Tibial nerve (tissue), 4 donors: ENCODE results near the gene NLN. TPM values are rescaled to one million over a fixed set of nuclear protein-coding genes. Genes with fewer than 3 reads are reported as not detected.

ENCODE experiments used
- DNase-seq, 2 donors: peaks; one replicate each; pipeline ENCODE4 v3.0.0-alpha.2; 2019; ENCODE audit warnings: low spot score in 2 of 2
- H3K27ac ChIP-seq, 4 donors: fragments of 200-600 bp; sonication (generic) in 3 of 4; one replicate each; pipeline ENCODE4 v1.5.1; 2017 to 2019; ENCODE audit warnings: mild to moderate bottlenecking in 1 of 4
- H3K27me3 ChIP-seq, 2 donors: fragments of 200-600 bp; sonication (generic) in 1 of 2; one replicate each; pipeline versions ENCODE4 v1.5.1 to v1.6.0; 2017 to 2019
- H3K36me3 ChIP-seq, 3 donors: fragments of 200-600 bp; sonication (generic); one replicate each; pipeline ENCODE4 v1.5.1; 2018 to 2019
- H3K4me1 ChIP-seq, 4 donors: fragments of 200-600 bp; sonication (generic) in 3 of 4; one replicate each; pipeline ENCODE4 v1.5.1; 2017 to 2019
- H3K4me3 ChIP-seq, 4 donors: fragments of 200-600 bp; sonication (generic) in 3 of 4; one replicate each; pipeline ENCODE4 v1.5.1; 2017 to 2019; ENCODE audit warnings: mild to moderate bottlenecking in 1 of 4, moderate library complexity in 1 of 4
- H3K9me3 ChIP-seq, 4 donors: fragments of 200-600 bp; sonication (generic) in 3 of 4; one replicate each; pipeline ENCODE4 v1.5.1; 2017 to 2019
- CTCF ChIP-seq, 5 experiments: fragments of 200-600 bp in 3 of 5; fragments of 450-650 bp in 2 of 5; sonication (generic) in 3 of 5; IDR thresholded peaks; one replicate each; pipeline ENCODE4 v1.5.1; 2016 to 2019; ENCODE audit warnings: antibody characterized with exemption in 5 of 5, mild to moderate bottlenecking in 3 of 5, moderate library complexity in 2 of 5
- EP300 ChIP-seq, 2 donors: sonication (generic); formaldehyde crosslinking; IDR thresholded peaks; one replicate each; pipeline ENCODE4 v1.6.1; 2017; ENCODE audit warnings: antibody characterized with exemption in 2 of 2, mild to moderate bottlenecking in 1 of 2
- POLR2A ChIP-seq, 2 donors: fragments of 450-650 bp; IDR thresholded peaks; one replicate each; pipeline ENCODE4 v1.6.1; 2017; ENCODE audit warnings: antibody characterized with exemption in 2 of 2, mild to moderate bottlenecking in 2 of 2, moderate library complexity in 2 of 2
- WGBS, 2 donors: methylation state at CpG; one replicate each; pipeline ENCODE4 v1.1.5; 2018; 5-methylcytosine and 5-hydroxymethylcytosine counted together
- total RNA-seq, 4 donors: library from RNA; depleted of rRNA; stranded (reverse); fragments of >200 nt; gene quantifications; one replicate each; pipeline ENCODE4 v1.1.0, GENCODE V29; 2016

NLN gene
- total RNA-seq, 4 donors from 2014 or later: 10.9 to 28.6 (median 19.2) TPM

GRCh38 chr5:65811885-65812284 is 89.9 kb downstream of the NLN start:
- H3K9me3 ChIP-seq: no peaks in the 10 kb centered on the region
- no peak overlapping the region for H3K27ac ChIP-seq
- H3K36me3 ChIP-seq: peaks cover 0 to 52% (median 0%) of the 10 kb centered on the region in 3 donors
- no peaks in the 10 kb centered on the region for H3K27me3 ChIP-seq
- DNase-seq: no peak
- 87 to 88% methylated on average over 3 of the region's 3 CpGs for WGBS, 2 donors
- no peak for TF ChIP-seq EP300 (IDR thresholded peaks at IDR 0.05)
- no peak for TF ChIP-seq CTCF (IDR thresholded peaks at IDR 0.05)
- no peak for TF ChIP-seq POLR2A (IDR thresholded peaks at IDR 0.05)
- H3K4me3 ChIP-seq: no peak overlapping the region
- H3K4me1 ChIP-seq: peaks cover 0 to 23% (median 2%) of the 10 kb centered on the region in 4 donors

- H3K27ac ChIP-seq: no peak overlapping the region
- no peaks in the 10 kb centered on the region for H3K9me3 ChIP-seq
- H3K4me1 ChIP-seq: peaks cover 0 to 22% (median 2%) of the 10 kb centered on the region in 4 donors
- H3K4me3 ChIP-seq: no peak overlapping the region
- peaks cover 0 to 52% (median 0%) of the 10 kb centered on the region in 3 donors for H3K36me3 ChIP-seq
- 78 to 88% methylated on average over 2 of the region's 2 CpGs for WGBS, 2 donors
- H3K27me3 ChIP-seq: no peaks in the 10 kb centered on the region
- no peak for TF ChIP-seq CTCF (IDR thresholded peaks at IDR 0.05)
- TF ChIP-seq EP300 (IDR thresholded peaks at IDR 0.05): no peak
- no peak for TF ChIP-seq POLR2A (IDR thresholded peaks at IDR 0.05)
- no peak for DNase-seq
Observed at GRCh38 chr5:65812648-65813047, 90.6 kb downstream of the NLN start.

- DNase-seq: no peak
- peaks cover 0 to 17% (median under 1%) of the 10 kb centered on the region in 4 donors for H3K4me1 ChIP-seq
- no peaks in the 10 kb centered on the region for H3K9me3 ChIP-seq
- H3K27me3 ChIP-seq: no peaks in the 10 kb centered on the region
- no peak overlapping the region for H3K4me3 ChIP-seq
- H3K27ac ChIP-seq: no peak overlapping the region
- H3K36me3 ChIP-seq: peaks cover 0 to 52% (median 0%) of the 10 kb centered on the region in 3 donors
- TF ChIP-seq CTCF (IDR thresholded peaks at IDR 0.05) (no peak), POLR2A (IDR thresholded peaks at IDR 0.05) (no peak), EP300 (IDR thresholded peaks at IDR 0.05) (no peak)
Observed at GRCh38 chr5:65813174-65813573, 91.2 kb downstream of the NLN start.

GRCh38 chr5:65815161-65815560 is 93.2 kb downstream of the NLN start:
- WGBS, 2 donors: 97% methylated on average over 1 of the region's 1 CpG
- H3K4me1 ChIP-seq: no peaks in the 10 kb centered on the region
- H3K36me3 ChIP-seq: peaks cover 0 to 44% (median 0%) of the 10 kb centered on the region in 3 donors
- no peaks in the 10 kb centered on the region for H3K27me3 ChIP-seq
- no peak overlapping the region for H3K4me3 ChIP-seq
- H3K9me3 ChIP-seq: no peaks in the 10 kb centered on the region
- no peak overlapping the region for H3K27ac ChIP-seq
- DNase-seq: no peak
- no peak for TF ChIP-seq EP300 (IDR thresholded peaks at IDR 0.05)
- TF ChIP-seq POLR2A (IDR thresholded peaks at IDR 0.05): no peak
- no peak for TF ChIP-seq CTCF (IDR thresholded peaks at IDR 0.05)

- 78 to 80% methylated on average over 2 of the region's 2 CpGs for WGBS, 2 donors
Observed at GRCh38 chr5:65816729-65817128, 94.7 kb downstream of the NLN start.

More at GRCh38 chr5:65816729-65817128, 94.7 kb downstream of the NLN start:
- Histone ChIP-seq H3K36me3 (peaks cover 0 to 28% (median 0%) of the 10 kb centered on the region in 3 donors), H3K27me3 (no peaks in the 10 kb centered on the region), H3K9me3 (no peaks in the 10 kb centered on the region), H3K4me1 (no peaks in the 10 kb centered on the region), H3K27ac (no peak overlapping the region), H3K4me3 (no peak overlapping the region)
- DNase-seq: no peak
- no peak for TF ChIP-seq EP300 (IDR thresholded peaks at IDR 0.05)
- no peak for TF ChIP-seq POLR2A (IDR thresholded peaks at IDR 0.05)
- no peak for TF ChIP-seq CTCF (IDR thresholded peaks at IDR 0.05)
